ENCODE results near the gene TBCD.

The TBCD gene

GRCh38 chr17:82944990-82945389, 193.1 kb downstream of the TBCD start:
- TF ChIP-seq CTCF (conservative IDR thresholded peaks at IDR 0.05), result no peak
- TF ChIP-seq ZFX (IDR thresholded peaks at IDR 0.05), result no peak

GRCh38 chr17:82946081-82946480, 194.2 kb downstream of the TBCD start:
- no peak overlapping the region for H3K27ac ChIP-seq
- TF ChIP-seq CTCF (conservative IDR thresholded peaks at IDR 0.05) (no peak), ZFX (IDR thresholded peaks at IDR 0.05) (no peak)

More at GRCh38 chr17:82944990-82945389, 193.1 kb downstream of the TBCD start:
- H3K27ac ChIP-seq, result no peak overlapping the region

- H3K27ac ChIP-seq, result no peak overlapping the region
- TF ChIP-seq CTCF (conservative IDR thresholded peaks at IDR 0.05) (no peak), ZFX (IDR thresholded peaks at IDR 0.05) (no peak)
These were observed 195.5 kb downstream of the TBCD start for GRCh38 chr17:82947051-82947991.

- no peak for TF ChIP-seq CTCF (conservative IDR thresholded peaks at IDR 0.05)
- no peak for TF ChIP-seq ZFX (IDR thresholded peaks at IDR 0.05)
- no peak overlapping the region for H3K27ac ChIP-seq
These were observed 196.2 kb downstream of the TBCD start for GRCh38 chr17:82948081-82948511.

- TF ChIP-seq ZFX (IDR thresholded peaks at IDR 0.05) (no peak), CTCF (conservative IDR thresholded peaks at IDR 0.05) (no peak)
- H3K27ac ChIP-seq, result no peak overlapping the region
These were observed 197.1 kb downstream of the TBCD start for GRCh38 chr17:82948957-82949356.

GRCh38 chr17:82949361-82949760, 197.5 kb downstream of the TBCD start:
- H3K27ac ChIP-seq, result no peak overlapping the region
- TF ChIP-seq CTCF (conservative IDR thresholded peaks at IDR 0.05) (no peak), ZFX (IDR thresholded peaks at IDR 0.05) (no peak)

- H3K27ac ChIP-seq, result no peak overlapping the region
These were observed 198.1 kb downstream of the TBCD start for GRCh38 chr17:82949984-82950383.

More at GRCh38 chr17:82949984-82950383, 198.1 kb downstream of the TBCD start:
- TF ChIP-seq ZFX (IDR thresholded peaks at IDR 0.05) (no peak), CTCF (conservative IDR thresholded peaks at IDR 0.05) (no peak)

Measured in C4-2B (cell line).